Stimulated activated CD8-positive, alpha-beta memory T cell treated with anti-CD3 and anti-CD28 coated beads, Interleukin-7, amount 100 ng/mL, for 24 hours (primary cell): ENCODE data around the gene INPP5K.

ENCODE experiments used
- DNase-seq: peaks from one replicate; pipeline ENCODE4 v3.0.0-alpha.2; 2020; ENCODE audit warnings: low read depth

Gene INPP5K

DNA sequence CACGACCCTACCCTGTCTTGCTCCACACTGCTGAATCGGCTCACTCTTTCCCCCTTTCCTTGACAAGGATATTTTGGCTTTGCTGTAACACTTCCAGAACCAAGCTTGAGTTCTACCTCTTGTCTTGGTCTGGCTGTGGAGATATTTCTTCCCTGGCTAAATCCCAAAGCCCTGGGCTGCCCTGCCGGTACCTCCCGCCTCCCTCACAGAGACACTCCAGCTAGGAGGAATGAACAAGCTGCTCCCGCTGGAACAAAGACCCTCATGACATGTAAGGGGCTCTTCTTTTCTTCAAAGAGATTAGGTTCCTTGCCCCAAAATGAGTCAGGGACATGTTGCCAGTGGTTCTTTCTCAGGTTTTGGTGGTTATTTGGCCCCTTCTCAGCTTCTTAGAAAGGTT, 10.8 kb downstream of the INPP5K start:
- no peak for DNase-seq

DNA sequence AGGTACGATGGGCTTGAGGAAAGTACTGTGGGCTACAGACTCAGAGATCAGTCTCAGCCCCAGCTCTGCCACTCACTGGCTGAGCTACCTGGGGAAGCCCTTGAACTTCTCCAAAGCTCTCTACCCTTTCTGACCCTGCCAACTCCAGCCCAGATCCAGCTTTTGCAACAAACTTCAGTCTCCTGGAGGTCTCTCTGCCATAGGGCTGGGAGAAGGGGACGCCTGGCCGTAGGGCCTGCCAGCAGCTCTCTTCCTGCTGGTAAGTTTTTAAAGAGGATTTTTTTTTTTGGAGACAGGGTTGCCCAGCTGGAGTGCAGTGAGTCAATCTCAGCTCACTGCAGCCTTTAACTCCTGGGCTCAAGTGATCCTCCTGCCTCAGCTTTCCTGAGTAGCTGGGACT, 11.5 kb downstream of the INPP5K start:
- no peak for DNase-seq

DNA sequence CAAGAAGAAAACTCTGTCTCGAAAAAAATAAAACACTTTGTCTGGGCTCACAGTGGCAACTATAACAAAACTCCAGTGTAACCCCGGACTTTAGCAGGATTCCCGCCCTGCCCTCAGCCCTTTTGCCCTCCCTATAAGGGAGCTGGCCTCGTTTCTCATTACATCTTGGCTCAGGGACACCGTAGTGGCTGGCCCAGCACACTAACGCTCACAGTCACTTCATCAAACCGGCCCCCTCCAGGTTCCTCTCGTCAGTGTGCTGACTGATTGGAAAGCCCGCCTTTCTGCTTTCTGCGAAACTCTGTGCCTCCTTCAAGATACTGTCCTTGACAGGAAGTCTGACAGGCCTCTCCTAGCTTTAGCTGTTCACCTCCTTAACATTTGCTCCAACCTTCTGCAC, 12.7 kb downstream of the INPP5K start:
- no peak for DNase-seq

DNA sequence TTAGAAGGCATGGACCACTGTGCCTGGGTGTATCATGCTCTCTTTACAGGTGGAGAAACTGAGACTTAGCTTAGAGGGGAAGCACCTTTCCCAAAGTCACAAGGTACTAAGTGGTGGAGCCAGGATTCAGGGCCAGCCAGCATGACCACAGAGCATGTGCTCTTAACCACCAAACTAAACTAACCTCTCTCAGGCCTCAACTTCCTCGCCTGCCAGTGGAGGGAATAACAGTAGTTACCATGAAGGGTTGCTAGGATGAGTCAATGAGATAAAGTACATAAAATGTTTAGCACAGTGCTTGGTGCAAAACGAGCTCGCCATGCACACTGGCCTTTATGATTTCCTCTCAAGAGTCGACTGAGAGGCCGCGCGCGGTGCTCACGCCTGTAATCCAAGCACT, 17.5 kb downstream of the INPP5K start:
- no peak for DNase-seq

DNA sequence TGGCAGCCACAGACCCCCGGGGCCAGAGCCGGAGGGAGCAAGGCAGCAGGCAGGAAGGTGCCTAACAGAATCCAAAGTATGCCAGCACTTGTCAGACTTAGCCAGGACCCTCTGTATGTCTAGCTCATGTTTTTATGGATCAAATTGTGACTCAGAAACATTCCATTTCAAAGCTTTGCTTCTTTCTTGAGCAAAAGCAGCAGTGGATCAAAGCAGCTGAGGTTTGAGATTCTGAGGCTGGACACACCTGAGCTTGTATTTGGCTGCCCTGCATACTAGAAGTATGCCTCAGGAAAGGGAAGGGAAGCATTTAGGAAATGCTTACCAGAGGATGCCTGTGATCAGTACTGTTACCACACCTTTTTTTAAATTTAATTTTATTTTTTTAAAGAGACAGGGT, 18.2 kb downstream of the INPP5K start:
- no peak for DNase-seq

DNA sequence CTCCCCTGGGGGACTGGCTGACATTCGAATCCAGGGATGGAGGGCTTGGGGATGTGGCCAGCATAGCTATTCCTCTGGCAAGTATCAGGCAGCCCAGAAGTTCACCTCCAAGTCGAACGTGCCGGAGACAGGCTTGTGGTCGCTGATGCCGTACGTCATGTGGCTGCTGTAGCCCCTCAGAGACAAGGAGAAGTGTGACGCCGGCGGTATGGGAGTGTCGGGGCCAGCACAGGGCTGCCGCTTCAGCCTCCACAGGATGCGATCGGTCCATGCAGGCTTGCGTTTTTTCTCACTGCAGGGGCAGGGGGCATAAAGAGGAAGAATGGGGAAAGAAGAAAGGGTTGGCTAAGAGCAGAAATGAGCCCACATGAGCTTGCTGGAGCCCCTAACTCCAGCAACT, 18.6 kb downstream of the INPP5K start:
- no peak for DNase-seq

DNA sequence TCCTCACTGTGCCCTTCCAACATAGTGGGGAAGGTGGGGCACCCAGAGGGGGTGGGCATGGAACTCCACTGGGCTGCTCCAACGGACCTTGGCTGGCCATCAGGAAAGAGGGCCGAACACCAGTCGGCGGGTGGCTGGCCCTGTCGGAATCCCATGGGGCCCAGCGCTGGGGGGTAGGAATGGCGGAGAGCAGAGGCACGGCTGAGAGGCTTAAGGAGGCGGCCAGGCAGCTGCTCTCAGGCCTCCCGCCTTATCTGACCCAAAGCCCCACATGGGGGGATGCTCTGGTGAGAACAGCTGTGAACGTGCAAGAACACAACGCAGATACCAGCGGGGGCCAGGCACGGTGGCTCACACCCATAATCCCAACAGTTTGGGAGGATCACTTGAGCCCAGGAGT, 19.5 kb downstream of the INPP5K start:
- no peak for DNase-seq

DNA sequence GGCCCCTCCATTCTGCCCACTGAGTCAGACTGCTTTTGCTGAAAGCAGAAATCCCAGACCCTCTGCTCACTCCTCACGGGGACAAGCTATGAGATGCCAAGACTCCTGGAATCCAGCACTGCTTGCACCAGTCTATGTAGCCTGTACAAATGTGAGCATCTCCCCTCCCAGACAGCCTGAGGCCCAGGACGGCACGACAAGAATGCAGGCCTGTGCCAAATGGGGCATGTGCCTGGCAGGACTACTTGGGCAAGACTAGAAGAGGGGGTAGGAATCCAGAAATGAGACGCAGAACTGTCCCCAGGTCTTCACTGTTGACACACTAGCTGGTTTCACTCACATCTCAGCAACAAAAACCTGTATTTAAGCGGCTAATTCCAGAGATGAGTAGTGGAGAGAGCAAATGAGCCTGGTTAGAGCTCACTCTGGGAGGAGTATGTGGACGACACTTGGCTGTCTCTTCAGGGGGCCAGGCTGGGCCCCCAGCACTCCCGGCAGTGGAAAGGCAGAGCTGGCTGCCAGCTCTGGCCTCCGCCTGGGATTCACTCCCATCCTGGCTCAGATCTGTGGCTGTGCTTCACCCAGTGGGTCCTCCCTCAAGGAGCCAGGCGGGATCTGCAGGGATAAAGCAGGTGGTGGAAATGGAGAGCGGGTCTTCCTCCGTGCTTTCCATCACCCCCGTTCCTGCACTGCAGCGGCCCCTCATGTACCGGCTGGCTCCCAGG, 21.0 kb downstream of the INPP5K start:
- no peak for DNase-seq

DNA sequence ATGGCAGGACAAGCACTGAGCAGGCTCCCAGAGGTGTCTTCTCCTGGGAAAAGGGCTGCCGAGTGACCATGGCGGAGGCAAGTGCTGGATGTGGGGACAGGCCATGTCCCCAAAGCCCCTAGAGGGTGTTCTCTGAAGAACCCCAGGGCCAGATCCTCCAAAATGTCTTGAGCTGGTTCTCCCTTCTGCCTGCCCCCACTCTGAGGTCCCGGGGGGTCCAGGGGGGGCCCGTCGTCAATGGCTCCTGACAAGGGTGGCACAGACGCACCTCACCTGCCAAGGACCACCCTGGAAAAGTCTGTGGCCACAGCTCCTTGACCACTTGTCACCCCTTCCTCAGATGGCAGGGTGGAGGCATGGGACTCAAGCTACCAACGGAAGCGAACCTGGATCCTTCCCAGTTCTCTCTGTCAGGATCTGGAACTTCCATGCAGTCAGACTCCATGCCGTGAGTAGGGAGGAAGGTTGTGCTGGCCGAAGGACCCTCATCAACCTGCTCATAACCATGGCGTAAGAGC, 21.6 kb downstream of the INPP5K start:
- DNase-seq, result no peak

DNA sequence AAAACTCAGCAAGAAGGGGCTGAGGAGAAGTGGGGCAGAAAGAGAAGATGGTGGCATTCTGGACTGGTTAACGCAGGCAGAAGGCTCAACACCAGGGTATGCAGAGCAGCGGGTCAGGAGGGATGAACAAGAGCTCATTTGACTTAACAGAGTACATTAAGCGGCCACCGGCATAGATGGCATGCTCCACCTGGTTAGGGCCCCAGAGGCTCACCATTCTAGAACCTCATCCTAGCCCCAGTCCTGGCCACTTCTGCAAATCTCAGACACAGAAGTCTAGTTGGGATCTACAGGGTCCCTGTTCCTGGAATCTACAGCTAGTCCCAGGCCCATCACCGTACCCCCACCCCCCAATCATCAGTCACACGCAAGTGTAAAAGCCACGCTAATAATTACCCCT, 22.2 kb downstream of the INPP5K start:
- DNase-seq, result no peak

DNA sequence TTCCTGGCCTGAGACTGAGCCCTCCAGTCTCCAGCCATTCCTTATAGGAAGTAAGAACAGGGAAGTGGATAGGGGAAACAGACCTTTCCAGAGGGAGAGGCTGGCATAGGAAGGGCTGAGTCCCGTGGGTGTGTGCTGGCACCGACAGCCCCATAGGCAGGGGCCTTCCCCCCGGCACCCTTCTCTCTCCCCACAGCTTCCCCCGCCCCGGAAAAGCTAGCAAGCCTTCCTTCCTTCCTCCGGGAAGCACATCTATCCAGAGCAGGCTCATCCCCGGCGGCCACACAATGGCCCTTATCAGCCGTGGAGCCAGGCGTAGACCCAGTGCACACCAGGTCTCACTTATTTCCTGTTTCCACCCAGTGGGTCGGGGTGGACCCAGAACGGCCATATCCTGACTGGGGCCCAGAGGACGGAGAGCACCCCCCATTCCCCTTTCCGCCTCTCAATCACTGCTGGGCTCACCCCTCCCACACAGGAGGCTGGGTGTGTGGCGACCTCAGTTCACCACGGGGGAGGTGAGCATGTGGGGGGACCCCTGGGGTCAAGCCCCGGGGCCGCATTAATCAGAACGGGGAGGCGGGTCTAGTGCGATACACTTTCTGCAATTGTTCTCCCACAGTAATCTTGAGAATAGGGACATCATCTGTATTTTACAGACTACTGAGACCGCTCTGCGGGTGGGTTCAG, 23.0 kb downstream of the INPP5K start:
- DNase-seq, result no peak

DNA sequence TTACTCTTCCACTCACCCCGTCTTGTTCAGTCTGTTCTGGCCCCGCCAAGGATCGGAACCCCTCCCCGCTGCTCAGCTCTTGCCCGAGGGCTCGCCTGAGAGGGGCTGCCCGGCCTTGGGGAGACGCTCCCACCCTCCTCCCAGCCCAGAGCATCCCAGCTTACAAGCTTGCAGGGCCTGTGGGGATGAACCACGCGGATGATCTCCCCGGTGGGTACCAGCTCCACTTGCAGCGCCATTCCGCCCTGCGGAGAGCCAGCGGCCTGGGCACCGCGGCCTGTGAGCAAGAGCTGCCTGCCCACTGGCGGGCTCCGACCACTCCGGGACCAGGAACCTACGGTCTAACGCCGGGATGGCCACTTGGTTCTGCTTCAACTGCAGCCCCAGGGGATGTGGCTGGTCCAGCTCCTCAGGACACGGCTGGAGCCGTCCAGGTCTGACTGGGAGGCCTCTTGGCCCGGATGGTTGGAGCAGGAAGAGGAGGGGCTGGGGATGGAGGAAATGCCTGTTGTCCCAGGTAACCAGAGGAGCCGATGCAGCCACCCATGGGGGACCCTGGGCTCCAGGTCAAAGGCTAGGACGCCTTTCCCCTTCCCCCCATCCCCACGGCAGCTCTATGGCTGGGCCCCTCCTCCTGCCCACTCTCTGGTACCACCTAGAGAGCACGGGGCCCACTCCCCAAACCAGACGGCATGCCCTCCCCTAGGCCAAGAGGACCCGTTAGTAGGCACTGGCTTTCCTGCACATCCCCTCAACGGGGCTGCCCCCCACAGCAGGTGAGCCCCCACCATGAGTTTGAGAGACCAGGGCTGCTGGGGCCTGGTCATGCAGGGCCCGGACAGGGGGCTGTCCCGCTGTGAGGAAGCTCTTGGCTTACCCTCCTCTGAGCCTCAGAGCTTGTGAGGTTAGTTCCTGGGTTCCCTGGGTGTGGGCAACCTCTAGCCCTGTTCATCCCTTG, 23.9 kb downstream of the INPP5K start, which contains the start of gene MYO1C:
TSS of gene MYO1C (minus strand) at position 438 of the 958 bp plus-strand sequence. CDS start at position 239, 199 bp downstream.
- DNase-seq, result no peak

DNA sequence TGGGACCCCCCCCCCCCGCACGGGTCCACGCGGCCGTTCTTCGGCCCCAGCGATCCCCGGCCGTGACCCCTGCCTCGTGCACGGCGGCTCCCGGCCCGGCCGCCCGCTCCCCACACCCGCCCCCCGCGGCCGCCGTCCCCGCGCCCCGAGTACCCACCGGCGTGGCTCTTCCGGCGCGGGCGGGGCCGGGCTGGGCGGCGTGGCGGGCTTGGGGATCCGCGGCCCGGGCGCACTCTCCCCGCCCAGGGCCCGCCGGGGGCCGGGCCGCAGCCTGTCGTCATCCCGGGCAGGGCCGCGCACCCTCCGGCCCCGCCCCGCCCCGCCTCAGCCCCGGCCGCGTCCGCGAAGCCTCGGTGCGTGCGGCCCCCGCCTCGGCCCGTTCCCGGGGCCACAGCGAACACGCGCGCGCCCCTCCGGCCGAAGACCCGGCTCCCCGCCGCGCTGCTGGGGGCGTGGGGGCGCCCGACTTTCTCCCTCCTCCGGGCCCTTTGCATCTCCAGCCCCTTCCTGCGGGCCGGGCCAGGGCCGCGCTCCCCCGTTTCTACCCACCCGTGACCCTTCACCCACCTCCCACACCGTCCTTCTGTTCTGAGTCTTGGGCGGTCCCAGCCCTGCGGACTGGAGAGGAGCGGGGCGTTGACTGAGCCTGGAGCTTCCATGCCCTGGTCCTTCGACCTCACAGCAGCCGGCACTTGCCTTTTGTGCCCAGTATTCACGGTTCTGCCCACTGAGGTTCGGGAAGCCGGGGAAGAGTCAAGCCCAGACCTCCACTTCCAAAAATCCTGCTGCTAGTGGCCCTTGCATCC, 24.8 kb downstream of the INPP5K start:
- DNase-seq, result no peak

DNA sequence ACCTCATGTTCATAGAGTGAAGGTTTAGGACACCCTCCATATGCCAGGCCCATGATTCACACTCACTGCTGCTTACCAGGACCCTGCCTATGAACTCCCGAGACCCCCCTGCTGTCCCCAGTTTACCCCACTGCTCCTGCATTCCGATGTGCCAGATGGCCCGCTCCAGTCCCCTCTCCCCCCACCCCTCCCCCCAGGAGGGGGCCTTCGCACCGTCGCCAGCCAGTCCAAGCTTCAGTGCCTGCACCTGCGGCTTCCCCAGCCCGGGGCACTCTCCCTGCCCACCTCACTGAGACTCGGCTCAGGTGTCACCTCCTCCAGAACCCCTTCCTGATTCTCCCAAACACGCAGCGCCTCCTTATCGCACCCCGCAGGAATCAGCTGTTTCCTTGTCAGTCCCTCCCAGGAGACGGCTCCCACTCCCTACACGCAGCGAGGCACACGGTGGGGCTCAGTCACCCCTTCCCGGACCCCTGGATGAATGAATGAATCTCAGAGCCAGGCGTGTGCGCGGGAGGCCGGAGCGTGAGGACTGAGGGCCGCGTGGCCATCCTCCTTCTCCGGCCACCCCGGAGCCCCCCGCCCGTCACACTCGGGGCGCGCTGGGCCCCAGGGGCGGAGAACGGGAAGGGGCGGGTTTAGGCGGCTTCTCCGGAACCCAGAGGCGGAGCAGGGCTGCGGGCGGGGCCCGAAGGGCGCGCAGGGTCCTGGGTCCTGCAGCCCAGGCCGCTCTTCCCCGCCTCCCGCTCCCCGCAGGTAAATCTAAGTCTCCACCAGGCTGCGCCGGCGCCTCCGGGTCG, 25.6 kb downstream of the INPP5K start:
- peak; percentile 52 for DNase-seq

DNA sequence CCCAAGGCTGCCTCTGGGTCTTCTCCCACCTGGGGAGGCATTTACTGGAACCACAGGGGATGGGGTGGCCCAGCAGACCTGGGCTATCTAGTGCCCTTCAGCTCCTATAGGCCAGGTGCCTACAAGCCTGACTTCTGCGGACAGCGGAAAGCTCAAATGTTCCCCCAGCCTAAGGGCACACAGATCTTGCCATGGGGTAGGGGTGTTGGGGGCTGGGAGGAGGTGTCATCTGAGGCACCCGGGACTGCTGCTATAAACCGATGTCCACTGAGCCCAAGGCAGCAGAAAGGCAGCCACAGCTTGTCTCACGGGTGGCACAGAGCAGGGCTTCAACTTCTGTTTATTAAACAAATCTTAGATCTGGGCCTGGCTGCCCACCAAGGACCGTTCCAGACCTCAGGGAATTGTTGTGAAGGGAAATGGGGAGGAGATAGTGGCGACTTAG, 27.6 kb downstream of the INPP5K start:
- DNase-seq, result no peak

DNA sequence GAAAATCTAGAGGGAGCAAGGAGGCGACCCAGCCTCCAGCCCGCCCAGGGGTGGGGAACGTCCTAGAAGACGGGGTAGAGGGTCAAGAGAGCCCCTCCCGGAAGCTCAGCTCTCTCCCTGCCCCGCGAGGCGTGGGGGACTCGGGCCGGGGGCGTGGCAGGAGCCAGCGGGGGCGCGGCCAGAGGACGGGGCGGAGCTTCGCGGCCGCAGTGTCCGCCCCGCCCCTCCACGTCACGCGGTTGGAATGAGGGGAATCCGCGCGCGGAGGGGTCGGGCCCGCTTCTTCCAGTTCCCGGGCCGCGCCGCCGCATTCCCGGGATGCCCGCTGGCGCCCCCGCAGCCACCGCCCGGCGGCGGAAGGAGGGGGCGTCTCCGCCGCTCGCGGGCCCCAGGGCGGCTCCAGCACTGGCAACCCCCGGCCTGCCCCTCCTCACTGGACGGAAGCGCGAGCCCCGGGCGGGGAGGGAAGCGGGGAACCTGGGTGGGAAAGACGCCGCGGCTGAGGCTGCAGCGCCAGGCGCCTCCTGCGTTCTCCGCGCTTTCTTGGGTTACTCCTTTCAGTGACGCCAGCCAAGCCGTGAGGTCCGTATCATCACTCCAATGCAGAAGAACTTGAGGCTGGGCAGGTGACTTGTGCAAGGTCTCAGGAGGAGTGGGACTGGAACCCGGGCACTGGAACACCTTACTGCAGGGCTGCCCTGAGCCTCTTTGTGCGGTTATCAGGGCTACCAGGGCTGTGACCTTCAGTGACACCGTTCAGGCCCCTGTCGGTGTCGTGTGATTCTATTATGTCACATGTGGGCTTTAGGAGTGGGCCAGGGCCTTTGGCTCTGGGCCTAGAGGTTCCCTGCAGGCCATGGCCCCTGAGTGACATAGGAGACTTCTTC, 28.2 kb downstream of the INPP5K start:
- peak; percentile 44 for DNase-seq

DNA sequence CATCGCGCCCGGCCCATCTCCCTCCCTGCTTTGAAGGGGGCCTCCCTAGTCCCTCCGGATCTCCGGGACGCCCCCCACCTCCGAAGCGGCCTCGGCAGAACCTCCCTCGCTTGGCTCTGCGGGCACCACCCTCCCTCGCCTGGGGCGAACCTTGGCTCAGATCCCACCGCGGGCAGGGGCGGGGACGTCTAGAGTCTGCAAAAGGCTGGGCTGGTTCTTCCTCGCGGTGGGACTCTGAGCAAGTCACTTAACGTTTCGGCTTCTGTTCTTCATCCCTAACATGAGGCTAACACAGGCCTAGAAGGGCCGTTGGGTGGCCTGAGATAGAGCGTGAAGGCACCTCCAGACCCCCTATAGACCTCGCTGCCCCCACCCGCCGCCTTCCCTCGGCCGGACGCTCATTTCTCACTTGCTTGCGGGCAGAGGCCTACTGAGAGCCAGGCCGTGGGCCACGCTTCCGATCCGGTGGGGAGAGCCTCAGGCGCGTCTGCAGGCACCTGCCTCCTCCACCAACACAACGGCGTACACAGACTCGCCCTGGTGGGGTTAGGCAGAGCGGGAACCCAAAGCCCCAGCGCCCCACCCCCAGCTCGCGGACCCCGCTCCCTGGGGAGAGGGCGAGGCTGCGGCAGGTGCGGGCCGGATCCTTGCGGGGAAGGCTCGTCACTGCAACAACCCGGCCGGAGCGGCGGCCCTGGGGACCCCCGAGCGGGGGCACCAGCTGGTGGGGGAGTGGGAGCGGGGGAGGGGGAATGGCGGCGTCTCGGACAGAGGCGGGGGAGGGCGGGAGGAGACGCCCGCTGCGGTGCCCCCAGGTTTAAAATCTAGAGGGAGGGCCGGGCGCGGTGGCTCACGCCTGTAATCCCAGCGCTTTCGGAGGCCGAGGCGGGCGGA, 29.4 kb downstream of the INPP5K start:
- DNase-seq, result peak; percentile 37
